CD8-positive, alpha-beta memory T cell (primary cell): ENCODE data around the gene LEMD2. TPM values are rescaled to one million over a fixed set of nuclear protein-coding genes. Genes with fewer than 3 reads are reported as not detected.

Source experiments
- CTCF ChIA-PET: fragments of 350-600 bp; sonication (Branson Sonifier 250); formaldehyde crosslinking; loops from one replicate; lab custom pipeline; 2021; ENCODE audit warnings: antibody characterized with exemption; lab: Charles Lee
- POLR2A ChIA-PET: fragments of 350-600 bp; sonication (Branson Sonifier 250); formaldehyde crosslinking; loops from one replicate; lab custom pipeline; 2021; ENCODE audit warnings: antibody characterized with exemption; lab: Charles Lee
- DNase-seq, 5 donors: peaks; one replicate each; pipeline versions ENCODE4 v3.0.0 to v3.0.0-alpha.2; 2020 to 2022; ENCODE audit warnings: mixed read lengths in 1 of 5
- H3K27ac ChIP-seq: one replicate; pipeline ENCODE4 v1.7.0; 2013; ENCODE audit warnings: low read depth, mild to moderate bottlenecking, low read length, moderate library complexity
- H3K27me3 ChIP-seq: 2 replicates; pipeline ENCODE4 v1.7.0; 2013; ENCODE audit warnings: low read length, mild to moderate bottlenecking; ENCODE audit not compliant: insufficient read depth, poor library complexity, severe bottlenecking
- H3K36me3 ChIP-seq: 2 replicates; pipeline ENCODE4 v1.7.0; 2013; ENCODE audit warnings: mild to moderate bottlenecking, low read length, moderate library complexity; ENCODE audit not compliant: insufficient read depth
- H3K4me1 ChIP-seq: 2 replicates; pipeline ENCODE4 v1.7.0; 2013; ENCODE audit warnings: mild to moderate bottlenecking, low read length, moderate library complexity; ENCODE audit not compliant: insufficient read depth
- H3K4me3 ChIP-seq: 2 replicates; pipeline ENCODE4 v1.7.0; 2013; ENCODE audit warnings: mild to moderate bottlenecking, low read length
- H3K9me3 ChIP-seq: 2 replicates; pipeline ENCODE4 v1.7.0; 2013; ENCODE audit warnings: mild to moderate bottlenecking, low read length
- H3K27ac Mint-ChIP-seq, 8 donors: one replicate each; pipeline ENCODE4 v1.8.0; 2020 to 2021; ENCODE audit warnings: mixed read lengths in 8 of 8, mild to moderate bottlenecking in 6 of 8, inconsistent platforms in 3 of 8, moderate library complexity in 3 of 8
- H3K27me3 Mint-ChIP-seq, 2 donors: one replicate each; pipeline ENCODE4 v1.8.0; 2020 to 2021; ENCODE audit warnings: mixed read lengths in 2 of 2, mild to moderate bottlenecking in 1 of 2, moderate library complexity in 1 of 2
- H3K36me3 Mint-ChIP-seq, 3 donors: one replicate each; pipeline ENCODE4 v1.8.0; 2020 to 2021; ENCODE audit warnings: mixed read lengths in 3 of 3, inconsistent platforms in 1 of 3, mild to moderate bottlenecking in 1 of 3
- H3K4me1 Mint-ChIP-seq, 3 donors: one replicate each; pipeline ENCODE4 v1.8.0; 2020 to 2021; ENCODE audit warnings: mixed read lengths in 3 of 3, inconsistent platforms in 1 of 3, mild to moderate bottlenecking in 1 of 3
- H3K4me3 Mint-ChIP-seq, 7 donors: one replicate each; pipeline ENCODE4 v1.8.0; 2020 to 2021; ENCODE audit warnings: mixed read lengths in 7 of 7, mild to moderate bottlenecking in 6 of 7, moderate library complexity in 4 of 7, inconsistent platforms in 2 of 7
- H3K9me3 Mint-ChIP-seq, 5 donors: one replicate each; pipeline ENCODE4 v1.8.0; 2020 to 2022; ENCODE audit warnings: mixed read lengths in 5 of 5, mild to moderate bottlenecking in 3 of 5, moderate library complexity in 2 of 5, inconsistent platforms in 1 of 5
- polyA plus RNA-seq: library from polyadenylated mRNA; unstranded; fragments of 300-500 nt; fragmentation: Illumina TruSeq; gene quantifications from one replicate; pipeline ENCODE4 v1.2.3, GENCODE V29; 2021
- total RNA-seq, 2 experiments: library from RNA; stranded (reverse); gene quantifications; one replicate each; pipeline ENCODE4 v1.2.3, GENCODE V29; 2021

The LEMD2 gene
- total and polyA plus RNA-seq, 3 experiments from 2014 or later: 45.4 to 55.5 (median 51.8) TPM

DNA sequence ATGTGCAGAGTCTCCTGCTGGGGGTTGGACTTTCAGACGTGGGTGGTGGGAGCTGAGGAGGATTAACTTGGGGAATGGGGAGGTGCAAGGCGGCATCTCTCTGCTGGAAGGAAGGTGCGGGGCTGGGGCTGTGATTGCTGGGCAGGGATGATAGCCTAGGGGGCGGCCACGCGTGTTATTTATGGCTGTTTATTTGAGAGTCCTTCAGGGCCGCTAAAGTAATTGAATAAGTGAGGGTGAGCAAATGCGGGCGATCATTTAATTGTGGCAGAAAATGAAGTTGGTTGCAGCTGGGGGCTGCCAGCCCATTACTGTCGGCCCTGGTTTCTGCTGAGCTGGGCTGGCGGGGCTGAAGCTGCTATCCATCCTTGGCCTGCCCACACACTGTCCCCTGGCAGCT, 34.7 kb downstream of the LEMD2 start:
- no peak overlapping the region for H3K27ac Mint-ChIP-seq
- ChIA-PET POLR2A (no interaction called here), CTCF (no interaction called here)
- H3K4me1 Mint-ChIP-seq: no peaks in the 10 kb centered on the region
- Histone ChIP-seq H3K27me3 (no peaks in the 10 kb centered on the region), H3K36me3 (no peaks in the 10 kb centered on the region), H3K27ac (no peak overlapping the region), H3K4me3 (no peak overlapping the region), H3K4me1 (no peaks in the 10 kb centered on the region), H3K9me3 (no peaks in the 10 kb centered on the region)
- H3K36me3 Mint-ChIP-seq: no peaks in the 10 kb centered on the region
- H3K9me3 Mint-ChIP-seq: no peaks in the 10 kb centered on the region
- H3K4me3 Mint-ChIP-seq: no peak overlapping the region
- peaks cover 5 to 9% of the 10 kb centered on the region in 2 donors for H3K27me3 Mint-ChIP-seq
- DNase-seq: no peak

DNA sequence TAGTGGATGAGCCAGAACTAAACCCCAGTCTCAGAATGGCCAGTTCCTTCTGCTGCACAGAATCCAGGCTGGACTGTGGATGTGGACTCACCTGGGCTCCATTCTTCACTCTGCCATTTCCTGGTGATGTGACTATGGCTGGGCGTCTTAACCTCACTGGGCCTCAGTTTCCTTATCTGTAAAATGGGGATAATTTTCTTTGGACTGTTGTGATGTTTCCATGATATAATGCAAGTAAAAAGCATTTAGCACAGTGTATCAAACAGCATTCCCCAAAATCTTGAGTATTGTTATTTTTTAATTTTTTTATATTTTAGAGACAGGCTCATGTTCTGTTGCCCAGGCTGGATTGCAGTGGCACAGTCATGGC, 36.3 kb downstream of the LEMD2 start:
- Mint-ChIP-seq H3K27me3 (peaks cover 8 to 12% of the 10 kb centered on the region in 2 donors), H3K4me1 (no peaks in the 10 kb centered on the region), H3K4me3 (no peak overlapping the region), H3K9me3 (no peaks in the 10 kb centered on the region), H3K27ac (no peak overlapping the region), H3K36me3 (no peaks in the 10 kb centered on the region)
- no peak overlapping the region for H3K27ac ChIP-seq
- no peak overlapping the region for H3K4me3 ChIP-seq
- no peaks in the 10 kb centered on the region for H3K4me1 ChIP-seq
- DNase-seq: no peak
- H3K36me3 ChIP-seq: no peaks in the 10 kb centered on the region
- POLR2A ChIA-PET: no interaction called here
- H3K9me3 ChIP-seq: no peaks in the 10 kb centered on the region
- peaks cover 4% of the 10 kb centered on the region for H3K27me3 ChIP-seq
- CTCF ChIA-PET: no interaction called here

DNA sequence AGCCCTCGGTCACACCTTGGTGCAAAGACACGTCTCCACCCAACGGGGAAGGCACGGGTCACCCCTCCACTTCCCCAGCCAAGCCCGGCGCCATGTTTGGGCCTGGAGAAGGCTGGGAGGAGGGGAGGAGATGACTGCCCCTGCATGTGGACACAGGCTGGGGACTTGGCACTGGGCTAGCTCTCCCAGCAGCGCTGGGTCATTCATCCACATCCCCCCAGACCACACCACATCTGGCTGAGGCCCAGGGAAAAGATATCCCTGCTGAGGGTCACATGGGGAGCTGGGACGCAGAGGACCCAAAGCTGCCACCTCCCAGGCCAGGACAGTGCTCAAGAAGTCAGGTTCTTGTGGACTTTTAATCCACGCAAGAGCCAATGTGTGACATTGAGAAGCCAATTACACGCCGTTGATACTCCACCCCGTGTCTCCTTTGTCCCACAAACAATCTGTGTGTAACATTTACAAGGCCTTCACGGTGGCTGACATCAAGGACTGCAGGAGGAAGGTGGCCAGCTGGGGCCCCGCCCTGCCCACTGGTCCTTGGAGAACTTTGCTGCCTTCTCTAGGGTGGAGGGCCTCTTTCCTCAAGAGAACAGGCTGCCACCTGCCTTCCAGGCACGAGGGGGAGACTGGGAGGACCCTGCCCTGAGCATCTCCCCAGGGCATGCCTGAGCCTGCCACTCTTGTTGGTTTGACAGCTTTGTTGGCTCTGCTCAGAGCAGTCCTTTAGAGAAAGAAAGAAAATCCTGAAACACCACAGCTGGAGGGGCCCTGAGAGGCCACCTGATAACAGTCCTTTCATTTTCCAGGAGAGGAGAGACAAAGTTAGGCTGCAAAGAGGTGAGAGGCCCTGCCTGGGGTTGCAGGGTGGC, 36.9 kb downstream of the LEMD2 start:
- Mint-ChIP-seq H3K9me3 (no peaks in the 10 kb centered on the region), H3K4me3 (no peak overlapping the region), H3K27ac (no peak overlapping the region), H3K27me3 (peaks cover 7 to 9% of the 10 kb centered on the region in 2 donors), H3K36me3 (no peaks in the 10 kb centered on the region), H3K4me1 (no peaks in the 10 kb centered on the region)
- Histone ChIP-seq H3K4me1 (no peaks in the 10 kb centered on the region), H3K36me3 (no peaks in the 10 kb centered on the region), H3K4me3 (no peak overlapping the region), H3K9me3 (no peaks in the 10 kb centered on the region), H3K27ac (no peak overlapping the region), H3K27me3 (peaks cover 4% of the 10 kb centered on the region)
- CTCF ChIA-PET: interaction anchor here (1.2 kb wide), 1 partner anchor 20 kb away, joined by 3 read pairs; no protein-coding TSS in a partner anchor
- POLR2A ChIA-PET: no interaction called here
- DNase-seq: no peak

DNA sequence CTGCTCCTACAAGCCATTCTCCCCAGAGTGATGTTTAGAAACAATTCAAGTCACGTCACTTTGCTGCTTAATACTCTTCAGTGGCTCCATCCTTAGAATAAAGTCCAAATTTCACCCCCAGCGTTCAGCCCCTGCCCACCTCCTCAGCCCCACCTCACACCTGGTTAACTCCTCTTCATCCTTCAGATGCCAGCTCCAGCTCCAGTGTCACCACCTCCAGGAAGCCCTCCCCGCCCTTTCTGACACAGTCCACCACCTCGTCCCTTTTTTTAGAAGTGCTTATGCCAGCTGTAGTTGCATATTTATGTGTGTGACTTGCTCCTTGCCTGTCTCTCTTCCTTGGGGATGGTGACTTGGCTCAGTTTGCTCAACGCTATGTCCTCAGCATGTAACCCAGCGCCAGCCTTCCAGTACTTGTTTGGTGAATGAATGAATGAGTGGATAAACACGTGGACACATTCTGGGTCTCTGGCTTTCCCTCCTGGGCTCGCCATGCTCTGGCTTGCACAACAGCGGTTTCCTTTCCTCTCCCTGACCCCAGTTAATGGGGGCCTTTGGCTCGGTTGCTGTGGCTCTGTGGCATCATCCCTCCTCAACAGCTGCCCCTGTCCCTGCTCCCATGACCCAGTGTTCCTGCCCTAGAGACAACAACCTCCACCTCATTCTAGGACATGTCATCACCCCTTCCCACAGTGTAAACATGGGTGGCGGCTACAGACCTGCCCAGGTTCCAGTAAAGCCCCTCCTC, 38.5 kb downstream of the LEMD2 start:
- Histone ChIP-seq H3K27me3 (peaks cover 4% of the 10 kb centered on the region), H3K27ac (no peak overlapping the region), H3K36me3 (no peaks in the 10 kb centered on the region), H3K4me3 (no peak overlapping the region), H3K9me3 (no peaks in the 10 kb centered on the region), H3K4me1 (no peaks in the 10 kb centered on the region)
- no peak for DNase-seq
- POLR2A ChIA-PET: no interaction called here
- no peaks in the 10 kb centered on the region for H3K36me3 Mint-ChIP-seq
- peaks cover 7 to 12% of the 10 kb centered on the region in 2 donors for H3K27me3 Mint-ChIP-seq
- CTCF ChIA-PET: no interaction called here
- no peak overlapping the region for H3K4me3 Mint-ChIP-seq
- H3K27ac Mint-ChIP-seq: peak overlapping the region in 1 of 8 donors; percentile 86
- H3K4me1 Mint-ChIP-seq: no peaks in the 10 kb centered on the region
- no peaks in the 10 kb centered on the region for H3K9me3 Mint-ChIP-seq

DNA sequence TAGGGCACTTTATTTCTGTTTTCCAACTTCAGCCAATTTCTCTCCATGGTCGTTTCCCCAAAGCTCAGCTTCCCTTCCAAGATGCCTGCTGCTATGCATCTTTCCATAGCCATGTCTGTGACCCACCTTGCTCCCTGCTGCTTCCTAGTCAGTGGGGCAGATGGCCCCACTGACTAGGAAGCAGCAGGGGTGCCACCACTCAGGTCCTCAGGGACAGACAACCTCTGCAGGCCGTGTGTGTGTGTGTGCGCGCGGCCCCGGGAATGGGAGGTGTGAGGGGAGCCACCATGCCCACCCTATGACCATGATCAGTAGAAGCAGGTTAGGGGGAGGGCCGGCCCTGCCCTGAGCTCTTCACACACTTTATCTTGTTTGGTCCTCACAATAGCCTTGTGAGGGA, 39.5 kb downstream of the LEMD2 start:
- Histone ChIP-seq H3K9me3 (no peaks in the 10 kb centered on the region), H3K4me1 (no peaks in the 10 kb centered on the region), H3K27ac (no peak overlapping the region), H3K4me3 (no peak overlapping the region), H3K36me3 (no peaks in the 10 kb centered on the region), H3K27me3 (peaks cover 4% of the 10 kb centered on the region)
- no peaks in the 10 kb centered on the region for H3K36me3 Mint-ChIP-seq
- H3K4me1 Mint-ChIP-seq: peaks cover under 1% of the 10 kb centered on the region in 3 donors
- no peaks in the 10 kb centered on the region for H3K9me3 Mint-ChIP-seq
- POLR2A ChIA-PET: no interaction called here
- DNase-seq: no peak
- H3K27ac Mint-ChIP-seq: no peak overlapping the region
- H3K4me3 Mint-ChIP-seq: no peak overlapping the region
- CTCF ChIA-PET: no interaction called here
- peaks cover 8 to 12% of the 10 kb centered on the region in 2 donors for H3K27me3 Mint-ChIP-seq

DNA sequence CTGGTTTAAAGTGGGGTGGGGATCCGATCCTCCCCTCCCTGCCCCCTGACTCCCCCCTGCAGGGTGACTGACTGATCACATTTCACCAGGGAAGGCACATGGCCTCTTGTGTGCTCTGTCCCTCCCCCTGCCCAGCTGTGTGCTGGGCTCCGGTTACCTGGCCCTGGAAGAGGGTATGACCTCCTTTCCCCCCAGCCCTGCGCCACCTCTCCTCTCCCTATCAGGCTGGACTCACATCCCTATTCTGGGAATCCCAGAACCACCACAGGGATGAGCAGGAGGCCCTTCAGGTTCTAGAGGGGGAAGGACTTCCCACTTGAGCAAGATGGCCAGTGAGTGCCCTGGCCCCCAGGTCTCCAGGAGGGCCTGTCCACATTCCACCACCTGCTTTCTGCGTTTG, 40.1 kb downstream of the LEMD2 start:
- Mint-ChIP-seq H3K4me1 (peaks cover 4 to 5% (median 5%) of the 10 kb centered on the region in 3 donors), H3K9me3 (no peaks in the 10 kb centered on the region), H3K36me3 (no peaks in the 10 kb centered on the region), H3K4me3 (no peak overlapping the region), H3K27ac (no peak overlapping the region), H3K27me3 (peaks cover 12% of the 10 kb centered on the region in 2 donors)
- ChIA-PET CTCF (interaction anchor here (0.7 kb wide), 1 partner anchor 163 kb away, joined by 5 read pairs; no protein-coding TSS in a partner anchor), POLR2A (no interaction called here)
- Histone ChIP-seq H3K27me3 (peaks cover 4% of the 10 kb centered on the region), H3K4me1 (no peaks in the 10 kb centered on the region), H3K36me3 (no peaks in the 10 kb centered on the region), H3K4me3 (no peak overlapping the region), H3K27ac (no peak overlapping the region), H3K9me3 (no peaks in the 10 kb centered on the region)
- no peak for DNase-seq

DNA sequence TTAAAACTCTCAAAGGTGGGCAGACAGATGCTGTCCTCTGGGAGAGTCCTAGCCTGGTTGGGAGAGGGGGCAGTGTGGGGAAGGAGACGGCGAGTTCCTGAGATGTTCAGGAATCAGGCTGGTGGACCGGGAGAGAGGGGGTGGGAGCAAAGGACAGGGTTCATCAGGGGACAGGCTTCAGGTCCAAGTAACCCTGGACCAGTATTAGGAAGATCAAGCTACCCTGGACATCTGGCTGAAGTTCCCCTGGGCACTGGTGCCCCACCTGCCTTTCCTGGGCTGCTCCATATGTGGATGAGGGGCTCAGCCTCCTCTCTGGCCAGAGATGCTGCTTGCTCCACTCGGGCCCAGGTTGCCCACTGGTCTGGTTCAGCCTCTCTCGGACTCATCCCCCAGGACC, 41.1 kb downstream of the LEMD2 start:
- no peaks in the 10 kb centered on the region for H3K36me3 Mint-ChIP-seq
- no peak overlapping the region for H3K27ac ChIP-seq
- H3K4me3 Mint-ChIP-seq: no peak overlapping the region
- CTCF ChIA-PET: no interaction called here
- no peaks in the 10 kb centered on the region for H3K4me1 ChIP-seq
- POLR2A ChIA-PET: no interaction called here
- no peak overlapping the region for H3K27ac Mint-ChIP-seq
- H3K9me3 Mint-ChIP-seq: no peaks in the 10 kb centered on the region
- peaks cover 4% of the 10 kb centered on the region for H3K27me3 ChIP-seq
- H3K4me1 Mint-ChIP-seq: peaks cover 4 to 5% (median 5%) of the 10 kb centered on the region in 3 donors
- DNase-seq: no peak
- H3K36me3 ChIP-seq: no peaks in the 10 kb centered on the region
- no peaks in the 10 kb centered on the region for H3K9me3 ChIP-seq
- H3K4me3 ChIP-seq: no peak overlapping the region
- H3K27me3 Mint-ChIP-seq: peaks cover 12% of the 10 kb centered on the region in 2 donors

DNA sequence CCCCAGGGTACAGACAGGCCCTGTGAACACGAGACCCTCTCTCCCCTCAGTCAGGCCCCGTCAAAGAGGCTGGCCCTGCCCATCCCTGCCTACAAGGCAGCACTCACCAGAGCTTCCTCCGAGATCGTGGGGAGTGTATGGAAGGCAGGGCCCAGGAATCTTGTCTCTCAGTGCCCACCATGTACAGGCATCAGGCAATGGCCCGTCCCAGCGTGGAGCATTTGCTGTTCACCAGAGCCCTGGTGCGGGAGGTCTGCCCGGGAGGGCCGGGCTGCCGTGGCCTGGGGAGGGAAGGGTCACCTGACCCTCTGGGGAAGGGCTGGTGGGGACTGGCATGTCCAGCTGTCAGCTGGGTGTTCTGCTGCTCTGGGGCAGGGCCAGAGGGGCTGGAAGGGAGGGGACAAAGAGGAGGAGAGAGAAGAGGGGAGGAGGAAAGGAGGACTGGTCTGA, 42.3 kb downstream of the LEMD2 start, which contains the start of gene IP6K3:
IP6K3 (minus strand) TSS at position 255 of the 450 bp plus-strand sequence. CDS start 11,429 bp downstream, outside the sequence.
- ChIA-PET POLR2A (no interaction called here), CTCF (interaction anchor here (0.9 to 1.4 kb wide), 3 partner anchors 13 to 23 kb away, joined by 3 to 4 read pairs (median 3); no protein-coding TSS in a partner anchor)
- Histone ChIP-seq H3K9me3 (no peaks in the 10 kb centered on the region), H3K27me3 (peaks cover 4% of the 10 kb centered on the region), H3K4me1 (no peaks in the 10 kb centered on the region), H3K27ac (no peak within 1 kb of the TSS), H3K4me3 (no peak within 1 kb of the TSS), H3K36me3 (no peaks in the 10 kb centered on the region)
- Mint-ChIP-seq H3K27me3 (peaks cover 12 to 21% of the 10 kb centered on the region in 2 donors), H3K36me3 (no peaks in the 10 kb centered on the region), H3K27ac (peak within 1 kb of the TSS in 1 of 8 donors; percentile 86), H3K9me3 (no peaks in the 10 kb centered on the region), H3K4me1 (peaks cover 4 to 5% (median 5%) of the 10 kb centered on the region in 3 donors), H3K4me3 (peak within 1 kb of the TSS in 1 of 7 donors; percentile 6)
- DNase-seq: no peak
